Measurements from ENCODE around the gene STEAP3.

STEAP3 gene

GRCh38 chr2:119225105-119225865 lies 1.7 kb downstream of the STEAP3 start:
- DNase-seq (ENCODE audit: low read depth), result no peak

- no peak for DNase-seq (ENCODE audit: low read depth)
Observed at GRCh38 chr2:119225926-119226325, 2.3 kb downstream of the STEAP3 start.

GRCh38 chr2:119227346-119227745 lies 3.7 kb downstream of the STEAP3 start:
- no peak for DNase-seq (ENCODE audit: low read depth)

- no peak for DNase-seq (ENCODE audit: low read depth)
Observed at GRCh38 chr2:119228136-119228535, 4.5 kb downstream of the STEAP3 start.

- DNase-seq (ENCODE audit: low read depth), result no peak
Observed at GRCh38 chr2:119228964-119229363, 5.3 kb downstream of the STEAP3 start.

GRCh38 chr2:119229716-119230115 lies 6.1 kb downstream of the STEAP3 start:
- DNase-seq (ENCODE audit: low read depth), result no peak

- DNase-seq (ENCODE audit: low read depth), result no peak
Observed at GRCh38 chr2:119230219-119231185, 6.9 kb downstream of the STEAP3 start.

- no peak for DNase-seq (ENCODE audit: low read depth)
Observed at GRCh38 chr2:119231975-119232665, 8.5 kb downstream of the STEAP3 start.

- DNase-seq (ENCODE audit: low read depth), result no peak
Observed at GRCh38 chr2:119232666-119232993, 9.0 kb downstream of the STEAP3 start.

GRCh38 chr2:119233326-119234020 lies 9.8 kb downstream of the STEAP3 start:
- DNase-seq (ENCODE audit: low read depth), result no peak

- no peak for DNase-seq (ENCODE audit: low read depth)
Observed at GRCh38 chr2:119234021-119235019, 10.7 kb downstream of the STEAP3 start.

GRCh38 chr2:119236796-119237195 lies 13.2 kb downstream of the STEAP3 start:
- DNase-seq (ENCODE audit: low read depth), result no peak

- no peak for DNase-seq (ENCODE audit: low read depth)
Observed at GRCh38 chr2:119240311-119241204, 16.9 kb downstream of the STEAP3 start.

GRCh38 chr2:119241205-119241532 lies 17.5 kb downstream of the STEAP3 start:
- no peak for DNase-seq (ENCODE audit: low read depth)

GRCh38 chr2:119242276-119243119 lies 18.9 kb downstream of the STEAP3 start:
- DNase-seq (ENCODE audit: low read depth), result no peak

GRCh38 chr2:119243621-119244020 lies 20.0 kb downstream of the STEAP3 start:
- DNase-seq (ENCODE audit: low read depth), result no peak

- no peak for DNase-seq (ENCODE audit: low read depth)
Observed at GRCh38 chr2:119245076-119245840, 21.6 kb downstream of the STEAP3 start.

GRCh38 chr2:119245841-119246230 lies 22.2 kb downstream of the STEAP3 start:
- DNase-seq (ENCODE audit: low read depth), result no peak

Measured in activated T-helper 9 cell treated with anti-CD3 and anti-CD28 coated beads, Interleukin-2, amount 50 U/mL, for 16 hours (primary cell).